ENCODE measurements around the gene CEP76.

GRCh38 chr18:12625241-12625640 is 77.3 kb downstream of the CEP76 start:
- no peak for TF ChIP-seq MAX (IDR thresholded peaks at IDR 0.05; ENCODE audit: low read depth)
- no peak for TF ChIP-seq CTCF (IDR thresholded peaks at IDR 0.05)
- TF ChIP-seq USF2 (IDR thresholded peaks at IDR 0.05; ENCODE audit: borderline replicate concordance, low read depth, low read length): no peak
- no peak for TF ChIP-seq MXI1 (IDR thresholded peaks at IDR 0.05; ENCODE audit: low read depth, low read length)
- TF ChIP-seq POLR2AphosphoS5 (IDR thresholded peaks at IDR 0.05; ENCODE audit: low read depth, low read length): no peak
- no peak for TF ChIP-seq ZBTB33 (IDR thresholded peaks at IDR 0.05; ENCODE audit: borderline replicate concordance, low read depth)
- TF ChIP-seq TAF1 (IDR thresholded peaks at IDR 0.05; ENCODE audit: borderline replicate concordance, low read depth, low read length): no peak
- TF ChIP-seq IRF3 (IDR thresholded peaks at IDR 0.05; ENCODE audit: low read depth, low read length): no peak
- TF ChIP-seq GABPA (IDR thresholded peaks at IDR 0.05; ENCODE audit: low read depth): no peak
- TF ChIP-seq RFX5 (IDR thresholded peaks at IDR 0.05; ENCODE audit: low read length): no peak
- TF ChIP-seq SMC3 (IDR thresholded peaks at IDR 0.05; ENCODE audit: low read depth, low read length): no peak
- no peak for TF ChIP-seq RAD21 (IDR thresholded peaks at IDR 0.05; ENCODE audit: low read length)
- TF ChIP-seq REST (IDR thresholded peaks at IDR 0.05; ENCODE audit: low read depth, low read length): no peak
